HUES48 (cell line): ENCODE results near the gene RAPGEF4.

Experiments
- H3K27ac ChIP-seq: one replicate; pipeline ENCODE4 v1.7.0; 2013; ENCODE audit warnings: low read depth, low read length, inconsistent platforms
- H3K27me3 ChIP-seq: 2 replicates; pipeline ENCODE4 v1.6.1; 2013; ENCODE audit warnings: mild to moderate bottlenecking, low read length; ENCODE audit not compliant: control insufficient read depth, insufficient read depth
- H3K36me3 ChIP-seq: 2 replicates; pipeline ENCODE4 v1.6.1; 2013; ENCODE audit warnings: low read length; ENCODE audit not compliant: control insufficient read depth, insufficient read depth
- H3K4me1 ChIP-seq: 2 replicates; pipeline ENCODE4 v1.6.1; 2013; ENCODE audit warnings: mild to moderate bottlenecking, low read length; ENCODE audit not compliant: control insufficient read depth, insufficient read depth
- H3K4me3 ChIP-seq: 2 replicates; pipeline ENCODE4 v1.5.1; 2013; ENCODE audit warnings: mild to moderate bottlenecking, low read depth, low read length
- H3K9ac ChIP-seq: 2 replicates; pipeline ENCODE4 v1.6.1; 2013; ENCODE audit warnings: mild to moderate bottlenecking, low read depth, low read length, moderate library complexity
- H3K9me3 ChIP-seq: 2 replicates; pipeline ENCODE4 v1.6.1; 2013; ENCODE audit warnings: low read length; ENCODE audit not compliant: control insufficient read depth, insufficient read depth

RAPGEF4 gene

DNA sequence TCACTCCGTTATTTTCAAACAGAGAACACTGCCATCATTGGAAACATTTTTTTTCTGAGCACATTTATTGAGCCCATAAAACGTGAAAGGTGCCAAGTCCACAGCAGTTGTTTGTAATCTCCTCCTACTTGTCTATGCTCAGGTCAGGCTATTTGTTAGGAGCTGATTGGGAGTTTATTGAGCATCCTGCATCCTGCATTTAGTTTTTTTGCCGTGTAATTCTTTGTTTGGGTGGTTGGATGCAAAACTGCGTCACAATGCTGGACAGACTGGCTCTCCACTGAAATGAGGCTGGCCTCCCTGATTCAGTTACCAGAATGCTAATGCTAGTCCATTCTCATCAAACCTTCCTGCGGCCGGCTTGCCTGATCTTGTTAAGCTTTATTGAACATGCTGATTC is 71.4 kb downstream of the RAPGEF4 start:
- no peaks in the 10 kb centered on the region for H3K27me3 ChIP-seq
- no peak overlapping the region for H3K9ac ChIP-seq
- H3K4me3 ChIP-seq, result no peak overlapping the region
- peaks cover 8% of the 10 kb centered on the region; the same call in 1 of the 2 replicates for H3K4me1 ChIP-seq
- peaks cover 7% of the 10 kb centered on the region for H3K9me3 ChIP-seq
- no peak overlapping the region for H3K27ac ChIP-seq
- H3K36me3 ChIP-seq, result no peaks in the 10 kb centered on the region

DNA sequence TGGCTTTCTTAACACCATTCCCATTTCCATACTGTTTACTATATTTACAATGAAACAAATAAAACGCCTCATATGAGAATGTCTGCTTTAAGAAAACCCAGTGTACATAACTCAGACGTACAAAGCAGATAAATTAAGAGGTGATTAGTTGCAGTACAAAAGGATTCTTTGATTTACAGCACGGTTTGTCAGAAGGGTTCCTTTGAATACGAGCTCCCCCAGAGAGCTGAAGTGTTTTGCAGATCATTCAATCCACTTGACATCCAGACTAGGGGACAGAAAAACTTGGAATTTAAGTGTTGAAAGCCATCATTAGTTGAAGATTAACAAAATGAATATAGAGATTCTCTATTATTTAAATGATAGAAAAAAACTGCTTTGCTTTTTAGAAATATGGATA is 72.5 kb downstream of the RAPGEF4 start:
- Histone ChIP-seq H3K27ac (no peak overlapping the region), H3K4me3 (no peak overlapping the region), H3K4me1 (peaks cover 8% of the 10 kb centered on the region; the same call in 1 of the 2 replicates), H3K36me3 (no peaks in the 10 kb centered on the region), H3K9me3 (peaks cover 1% of the 10 kb centered on the region), H3K9ac (no peak overlapping the region), H3K27me3 (no peaks in the 10 kb centered on the region)

DNA sequence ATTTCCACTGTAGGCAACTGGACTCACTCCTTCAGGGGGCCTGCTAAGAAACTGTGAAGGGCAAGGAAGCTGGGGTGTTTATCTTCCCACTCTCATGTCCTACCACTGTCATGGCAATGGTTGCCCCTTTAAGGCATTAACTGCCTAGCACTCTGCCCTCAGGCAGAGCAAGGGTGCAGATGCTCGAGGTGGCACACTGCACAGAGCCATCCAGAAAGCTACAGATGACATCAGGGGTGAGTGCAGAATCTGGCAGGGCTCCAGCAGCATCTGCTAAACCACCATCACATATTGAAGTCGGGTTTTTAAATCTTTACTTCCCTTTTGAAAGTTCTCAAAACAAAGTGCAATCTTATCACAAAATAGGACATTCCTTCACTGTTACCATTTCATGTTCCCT is 75.4 kb downstream of the RAPGEF4 start:
- no peak overlapping the region for H3K27ac ChIP-seq
- H3K36me3 ChIP-seq, result no peaks in the 10 kb centered on the region
- no peak overlapping the region for H3K4me3 ChIP-seq
- H3K4me1 ChIP-seq, result peaks cover 8% of the 10 kb centered on the region; the same call in 1 of the 2 replicates
- no peak overlapping the region for H3K9ac ChIP-seq
- no peaks in the 10 kb centered on the region for H3K9me3 ChIP-seq
- H3K27me3 ChIP-seq, result no peaks in the 10 kb centered on the region

DNA sequence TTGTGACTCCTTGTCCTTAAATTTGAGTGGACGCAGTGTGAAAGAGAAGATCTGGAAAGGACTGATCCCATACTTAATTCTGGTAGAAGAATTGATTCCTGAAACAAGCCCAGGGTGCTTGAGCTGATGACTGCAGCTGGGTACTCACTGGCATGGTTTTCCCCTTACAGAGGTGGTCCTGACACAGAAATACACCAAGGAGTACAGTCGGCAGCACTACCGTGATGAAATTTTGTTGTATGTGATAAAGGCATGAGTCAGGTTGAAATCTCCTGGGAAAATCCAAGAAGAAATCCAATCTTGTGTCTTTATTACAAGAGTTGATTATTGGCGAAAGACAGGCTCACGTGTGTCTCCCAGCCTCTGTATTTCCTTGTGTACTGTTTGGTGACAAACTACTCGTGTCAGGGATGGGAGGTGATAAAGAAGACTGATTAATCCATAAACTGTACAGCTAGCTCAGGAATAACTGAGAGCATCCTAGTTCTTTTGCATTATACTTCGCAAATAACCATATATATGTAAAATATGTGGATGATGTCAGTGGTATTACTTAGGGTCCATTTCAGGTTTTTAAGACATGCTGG is 76.6 kb downstream of the RAPGEF4 start:
- Histone ChIP-seq H3K27me3 (no peaks in the 10 kb centered on the region), H3K4me1 (no peaks in the 10 kb centered on the region), H3K9me3 (no peaks in the 10 kb centered on the region), H3K36me3 (no peaks in the 10 kb centered on the region), H3K9ac (no peak overlapping the region), H3K27ac (no peak overlapping the region), H3K4me3 (no peak overlapping the region)

DNA sequence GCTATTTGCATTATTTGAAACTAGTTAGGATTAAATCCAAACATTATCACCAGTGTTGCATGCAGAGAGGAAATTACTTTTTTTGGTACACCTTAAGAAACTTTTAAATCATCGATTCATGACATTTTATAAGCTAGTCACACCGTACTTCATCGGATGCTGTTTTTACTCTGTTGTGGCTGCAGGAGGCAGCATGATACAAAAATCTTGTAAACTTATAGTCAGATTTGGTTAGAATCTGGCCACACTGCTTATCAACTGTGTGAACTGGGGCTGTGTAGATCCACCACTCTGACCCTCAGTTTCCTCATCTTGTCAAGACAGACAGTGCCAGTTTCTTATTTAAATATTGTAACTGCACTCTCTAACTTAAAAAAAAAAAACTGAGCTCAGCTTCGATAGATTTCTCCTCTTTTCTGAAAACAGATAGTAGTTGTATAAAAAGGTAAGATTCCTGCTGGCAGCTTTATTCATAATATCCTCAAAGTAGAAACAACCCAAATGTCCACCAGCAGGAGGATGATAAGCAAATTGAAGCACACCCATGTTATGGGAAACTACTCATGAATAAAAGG is 77.8 kb downstream of the RAPGEF4 start:
- Histone ChIP-seq H3K27me3 (no peaks in the 10 kb centered on the region), H3K36me3 (no peaks in the 10 kb centered on the region), H3K4me1 (no peaks in the 10 kb centered on the region), H3K9ac (no peak overlapping the region), H3K27ac (no peak overlapping the region), H3K4me3 (no peak overlapping the region), H3K9me3 (no peaks in the 10 kb centered on the region)

DNA sequence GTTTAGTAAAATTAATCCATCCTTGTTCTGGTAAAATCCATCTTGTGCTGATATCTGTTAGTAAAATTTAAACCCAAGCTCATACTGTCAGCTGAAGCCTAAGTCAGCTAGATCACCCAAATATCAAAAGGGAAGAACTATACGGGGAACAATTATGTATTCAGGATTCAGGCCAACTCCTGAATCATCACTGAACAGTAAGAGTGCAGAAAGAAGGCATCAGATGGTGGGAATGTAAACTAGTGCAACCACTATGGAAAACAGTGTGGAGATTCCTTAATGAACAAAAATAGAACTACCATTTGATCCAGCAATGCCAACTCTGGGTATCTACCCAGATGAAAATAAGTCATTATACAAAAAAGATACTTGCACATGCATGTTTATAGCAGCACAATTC is 81.8 kb downstream of the RAPGEF4 start:
- Histone ChIP-seq H3K9me3 (no peaks in the 10 kb centered on the region), H3K4me1 (no peaks in the 10 kb centered on the region), H3K27me3 (no peaks in the 10 kb centered on the region), H3K27ac (no peak overlapping the region), H3K4me3 (no peak overlapping the region), H3K9ac (no peak overlapping the region), H3K36me3 (no peaks in the 10 kb centered on the region)

DNA sequence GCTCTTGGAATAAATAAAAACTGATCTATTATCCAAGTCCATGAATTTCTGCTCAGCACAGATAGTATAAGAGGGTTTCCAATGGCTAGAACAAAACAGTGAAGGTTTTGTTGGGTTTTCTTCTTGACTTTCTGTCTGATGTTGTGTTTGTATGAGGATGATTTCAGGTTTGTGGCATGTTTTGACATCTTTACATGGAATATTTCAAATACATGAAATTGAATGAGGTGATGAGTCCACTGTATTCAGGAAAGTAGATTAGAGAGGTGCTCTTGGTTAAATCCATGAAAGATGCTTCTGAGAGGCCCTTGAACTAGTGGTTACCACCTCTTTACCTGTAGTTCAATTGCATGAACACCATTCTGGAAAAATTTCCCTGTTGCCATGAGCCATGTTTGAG is 84.3 kb downstream of the RAPGEF4 start:
- no peaks in the 10 kb centered on the region for H3K4me1 ChIP-seq
- no peak overlapping the region for H3K27ac ChIP-seq
- no peaks in the 10 kb centered on the region for H3K9me3 ChIP-seq

DNA sequence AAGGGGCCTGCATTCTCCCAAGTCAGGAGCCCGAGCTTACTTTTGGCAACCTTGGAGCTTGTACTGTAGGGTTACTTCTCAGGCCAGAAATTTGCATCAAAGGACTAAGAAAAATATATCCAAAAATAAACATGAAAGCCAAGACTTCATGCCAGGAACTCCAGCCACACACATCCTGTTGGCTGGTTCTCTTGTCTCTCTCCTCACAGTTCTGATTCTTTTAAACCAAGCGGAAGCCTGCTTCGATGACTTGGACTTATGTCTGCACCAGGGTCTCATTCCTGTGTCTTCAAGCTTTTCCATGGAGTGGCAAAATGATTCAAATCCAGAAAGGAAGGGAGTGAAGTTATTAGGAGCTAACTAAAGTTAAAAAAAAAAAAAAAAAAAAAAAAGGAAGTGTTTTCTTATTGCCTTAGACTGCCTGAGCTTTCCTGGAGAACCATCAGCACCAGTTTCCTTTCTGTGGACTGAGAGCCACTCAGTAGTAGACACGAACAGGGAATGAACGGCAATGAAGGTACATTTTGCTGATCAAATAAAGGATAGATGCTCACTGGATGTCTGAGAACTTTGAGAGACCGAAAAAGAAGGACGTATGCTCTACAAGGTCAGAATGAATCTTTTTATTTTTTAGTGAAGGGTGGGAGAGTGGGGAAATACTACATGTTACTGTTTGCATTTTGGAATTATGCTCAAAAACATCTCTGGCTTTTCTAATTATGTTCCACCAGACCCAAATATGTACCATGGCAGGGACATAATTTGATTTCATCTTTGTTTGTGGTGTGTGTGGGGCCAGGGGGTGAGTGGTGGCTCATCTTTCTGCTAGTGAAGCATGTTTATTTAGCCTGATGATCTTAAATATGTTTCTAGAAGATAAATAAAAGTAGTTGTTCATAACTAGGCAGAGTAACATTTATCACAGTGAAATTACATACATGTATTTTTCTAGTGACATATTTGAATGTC is 86.0 kb downstream of the RAPGEF4 start:
- no peaks in the 10 kb centered on the region for H3K36me3 ChIP-seq
- H3K27ac ChIP-seq, result no peak overlapping the region
- H3K4me3 ChIP-seq, result no peak overlapping the region
- no peak overlapping the region for H3K9ac ChIP-seq
- no peaks in the 10 kb centered on the region for H3K9me3 ChIP-seq
- no peaks in the 10 kb centered on the region for H3K27me3 ChIP-seq
- H3K4me1 ChIP-seq, result no peaks in the 10 kb centered on the region

More for the DNA sequence above, 84.3 kb downstream of the RAPGEF4 start:
- H3K27me3 ChIP-seq, result no peaks in the 10 kb centered on the region
- H3K4me3 ChIP-seq, result no peak overlapping the region
- no peaks in the 10 kb centered on the region for H3K36me3 ChIP-seq
- H3K9ac ChIP-seq, result no peak overlapping the region

DNA sequence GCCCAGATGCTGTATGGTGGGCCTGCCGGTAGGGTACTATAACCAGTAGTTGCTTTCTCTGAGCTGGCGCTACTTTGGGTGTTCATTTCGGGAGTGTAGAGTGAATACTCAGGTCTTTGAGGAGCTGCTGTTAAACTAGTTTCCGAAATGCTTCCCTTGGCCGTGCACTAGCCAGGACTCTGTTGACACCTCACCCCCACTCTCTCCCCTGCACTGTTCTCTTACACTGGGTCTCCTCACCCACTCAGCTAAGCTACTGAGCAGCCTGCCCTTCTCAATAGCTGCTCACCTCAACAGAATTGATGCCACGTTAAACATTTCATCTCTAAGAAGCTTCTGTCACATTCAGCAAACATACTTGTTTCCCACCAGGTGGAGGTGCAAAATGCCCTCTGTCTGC is 86.9 kb downstream of the RAPGEF4 start:
- no peak overlapping the region for H3K9ac ChIP-seq
- H3K9me3 ChIP-seq, result no peaks in the 10 kb centered on the region
- H3K4me3 ChIP-seq, result no peak overlapping the region
- H3K36me3 ChIP-seq, result no peaks in the 10 kb centered on the region
- no peaks in the 10 kb centered on the region for H3K27me3 ChIP-seq
- H3K27ac ChIP-seq, result no peak overlapping the region
- no peaks in the 10 kb centered on the region for H3K4me1 ChIP-seq

DNA sequence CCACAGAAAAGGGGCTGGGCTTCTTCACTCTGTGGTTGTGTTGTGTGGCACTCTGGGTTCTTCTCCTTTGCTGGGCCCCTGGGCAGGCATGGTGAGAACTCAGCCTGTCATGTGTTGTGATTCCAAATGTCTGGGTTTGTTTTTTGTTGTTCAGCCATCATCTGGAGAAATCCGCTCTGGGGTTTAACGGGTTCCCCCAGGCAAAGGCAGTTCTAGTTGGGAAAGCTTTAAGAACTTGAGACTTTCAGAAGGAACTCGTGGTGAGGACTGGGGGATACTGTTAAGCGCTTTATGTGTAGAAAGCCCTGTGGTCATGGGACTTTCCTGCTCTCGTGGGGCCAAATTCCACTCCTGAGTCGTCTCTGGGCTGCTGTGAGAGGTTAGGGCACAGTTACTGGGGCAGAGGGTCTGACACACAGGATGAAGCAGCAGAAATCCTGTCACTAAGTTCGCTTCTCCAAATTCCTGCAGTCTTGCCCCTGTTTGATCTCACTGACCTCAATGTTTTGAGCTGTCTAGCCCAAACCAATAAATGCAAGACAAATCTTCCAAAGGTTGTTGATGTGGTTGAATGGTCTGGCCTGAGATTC is 87.7 kb downstream of the RAPGEF4 start:
- H3K27ac ChIP-seq, result no peak overlapping the region
- H3K36me3 ChIP-seq, result no peaks in the 10 kb centered on the region
- no peaks in the 10 kb centered on the region for H3K27me3 ChIP-seq
- no peak overlapping the region for H3K9ac ChIP-seq
- H3K9me3 ChIP-seq, result no peaks in the 10 kb centered on the region
- H3K4me3 ChIP-seq, result no peak overlapping the region
- H3K4me1 ChIP-seq, result no peaks in the 10 kb centered on the region

DNA sequence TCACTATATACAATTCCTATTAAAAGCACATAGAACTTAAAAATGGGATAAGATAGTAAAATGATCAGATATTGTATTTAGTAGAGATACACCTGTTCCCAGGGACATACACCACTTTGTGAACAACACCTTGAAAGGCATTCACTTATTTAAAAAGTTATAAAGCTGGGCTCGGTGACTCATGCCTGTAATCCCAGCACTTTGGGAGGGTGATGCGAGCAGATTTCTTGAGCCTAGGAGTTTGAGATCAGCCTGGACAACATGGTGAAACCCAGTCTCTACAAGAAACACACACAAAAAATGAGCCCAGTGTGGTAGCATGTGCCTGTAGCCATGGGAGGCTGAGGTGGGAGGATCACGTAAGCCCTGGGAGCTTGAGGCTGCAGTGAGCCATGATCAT is 90.9 kb downstream of the RAPGEF4 start:
- no peaks in the 10 kb centered on the region for H3K36me3 ChIP-seq
- no peak overlapping the region for H3K27ac ChIP-seq
- no peak overlapping the region for H3K4me3 ChIP-seq
- no peaks in the 10 kb centered on the region for H3K9me3 ChIP-seq
- H3K27me3 ChIP-seq, result no peaks in the 10 kb centered on the region
- H3K9ac ChIP-seq, result no peak overlapping the region
- H3K4me1 ChIP-seq, result no peaks in the 10 kb centered on the region
